H9 (cell line): ENCODE data around the gene ATP13A3. TPM values are rescaled to one million over a fixed set of nuclear protein-coding genes. Genes with fewer than 3 reads are reported as not detected.

Experiments used
- DNase-seq: peaks from one replicate; pipeline ENCODE4 v3.0.0-alpha.2; 2017
- H2AFZ ChIP-seq: one replicate; pipeline ENCODE4 v1.6.1; 2013; ENCODE audit warnings: mild to moderate bottlenecking, low read length, control low read depth, moderate library complexity
- H2AK5ac ChIP-seq: 2 replicates; pipeline ENCODE4 v1.6.1; 2013; ENCODE audit warnings: low read length, control low read depth, mixed read lengths; ENCODE audit not compliant: insufficient read length
- H2BK120ac ChIP-seq: one replicate; pipeline ENCODE4 v1.6.1; 2013; ENCODE audit warnings: low read depth, mild to moderate bottlenecking, low read length, control low read depth, inconsistent platforms; ENCODE audit not compliant: poor library complexity, severe bottlenecking
- H2BK12ac ChIP-seq: 2 replicates; pipeline ENCODE4 v1.6.1; 2013; ENCODE audit warnings: low read length, control low read depth, mixed read lengths, low read depth; ENCODE audit not compliant: insufficient read length
- H2BK15ac ChIP-seq: 2 replicates; pipeline ENCODE4 v1.6.1; 2013; ENCODE audit warnings: low read depth, low read length, control low read depth
- H2BK20ac ChIP-seq: one replicate; pipeline ENCODE4 v1.6.1; 2013; ENCODE audit warnings: low read depth, mild to moderate bottlenecking, low read length, control low read depth, inconsistent platforms; ENCODE audit not compliant: poor library complexity, severe bottlenecking
- H2BK5ac ChIP-seq: 2 replicates; pipeline ENCODE4 v1.6.1; 2013; ENCODE audit warnings: low read length, control low read depth, mixed read lengths; ENCODE audit not compliant: insufficient read length
- H3K14ac ChIP-seq: 2 replicates; pipeline ENCODE4 v1.6.1; 2013; ENCODE audit warnings: low read length, control low read depth; ENCODE audit not compliant: insufficient read depth
- H3K18ac ChIP-seq: 2 replicates; pipeline ENCODE4 v1.6.1; 2013; ENCODE audit warnings: low read depth, mild to moderate bottlenecking, mixed read lengths, low read length, control low read depth; ENCODE audit not compliant: insufficient read length
- H3K23ac ChIP-seq: 2 replicates; pipeline ENCODE4 v1.6.1; 2013; ENCODE audit warnings: low read length, control low read depth, mixed read lengths, low read depth; ENCODE audit not compliant: insufficient read length
- H3K23me2 ChIP-seq: 2 replicates; pipeline ENCODE4 v1.6.1; 2013; ENCODE audit warnings: low read depth, mild to moderate bottlenecking, mixed read lengths, low read length, control low read depth; ENCODE audit not compliant: insufficient read length, poor library complexity, severe bottlenecking
- H3K27ac ChIP-seq: 2 replicates; pipeline ENCODE4 v1.5.1; 2013; ENCODE audit warnings: low read length, control low read depth, mixed read lengths, low read depth; ENCODE audit not compliant: insufficient read length
- H3K27me3 ChIP-seq: 2 replicates; pipeline ENCODE4 v1.6.1; 2013; ENCODE audit warnings: low read length, control low read depth, inconsistent platforms; ENCODE audit not compliant: insufficient read depth
- H3K4ac ChIP-seq: 2 replicates; pipeline ENCODE4 v1.6.1; 2013; ENCODE audit warnings: low read depth, mild to moderate bottlenecking, control low read depth, inconsistent platforms, low read length, moderate library complexity
- H3K4me1 ChIP-seq: 2 replicates; pipeline ENCODE4 v1.6.1; 2013; ENCODE audit warnings: low read length, control low read depth, inconsistent platforms; ENCODE audit not compliant: insufficient read depth
- H3K4me2 ChIP-seq: 2 replicates; pipeline ENCODE4 v1.6.1; 2013; ENCODE audit warnings: low read length, control low read depth, mixed read lengths; ENCODE audit not compliant: insufficient read length, insufficient read depth
- H3K56ac ChIP-seq: 2 replicates; pipeline ENCODE4 v1.6.1; 2013; ENCODE audit warnings: low read depth, mild to moderate bottlenecking, mixed read lengths, low read length, control low read depth; ENCODE audit not compliant: insufficient read length
- H3K79me1 ChIP-seq: 2 replicates; pipeline ENCODE4 v1.6.1; 2013; ENCODE audit warnings: low read depth, mild to moderate bottlenecking, moderate library complexity, low read length, control low read depth, inconsistent platforms; ENCODE audit not compliant: insufficient read depth, poor library complexity, severe bottlenecking
- H3K79me2 ChIP-seq: 2 replicates; pipeline ENCODE4 v1.6.1; 2013; ENCODE audit warnings: low read length, control low read depth, inconsistent platforms; ENCODE audit not compliant: insufficient read depth
- H3K9ac ChIP-seq: 2 replicates; pipeline ENCODE4 v1.6.1; 2013; ENCODE audit warnings: low read length, control low read depth, mixed read lengths; ENCODE audit not compliant: insufficient read length; ENCODE audit errors: extremely low read depth
- H3K9me3 ChIP-seq: one replicate; pipeline ENCODE4 v1.6.1; 2013; ENCODE audit warnings: low read depth, low read length, inconsistent platforms; ENCODE audit not compliant: control insufficient read depth
- H3T11ph ChIP-seq: one replicate; pipeline ENCODE4 v1.6.1; 2013; ENCODE audit warnings: mild to moderate bottlenecking, low read length, control low read depth, inconsistent platforms
- H4K20me1 ChIP-seq: one replicate; pipeline ENCODE4 v1.6.1; 2013; ENCODE audit not compliant: control insufficient read depth, insufficient read length, insufficient read depth
- H4K5ac ChIP-seq: 2 replicates; pipeline ENCODE4 v1.6.1; 2013; ENCODE audit warnings: low read depth, mild to moderate bottlenecking, mixed read lengths, low read length, control low read depth; ENCODE audit not compliant: insufficient read length
- H4K8ac ChIP-seq: replicated peaks from 2 replicates; pipeline ENCODE4 v1.6.1; 2013; ENCODE audit warnings: low read length, control low read depth, mixed read lengths, low read depth; ENCODE audit not compliant: insufficient read length
- H4K91ac ChIP-seq: 2 replicates; pipeline ENCODE4 v1.6.1; 2013; ENCODE audit warnings: low read depth, mild to moderate bottlenecking, moderate library complexity, mixed read lengths, low read length, control low read depth; ENCODE audit not compliant: insufficient read length
- H3K27ac Mint-ChIP-seq, 3 experiments: 2 replicates in 2 of 3; 3 replicates in 1 of 3; pipeline ENCODE4 v1.8.0; 2020 to 2021; ENCODE audit warnings: mixed read lengths in 3 of 3, mild to moderate bottlenecking in 1 of 3, moderate library complexity in 1 of 3
- H3K27me3 Mint-ChIP-seq: 2 replicates; pipeline ENCODE4 v1.8.0; 2021; ENCODE audit warnings: low read depth, mild to moderate bottlenecking, moderate library complexity, mixed read lengths
- H3K36me3 Mint-ChIP-seq, 3 experiments: 2 replicates in 2 of 3; 3 replicates in 1 of 3; pipeline ENCODE4 v1.8.0; 2020 to 2021; ENCODE audit warnings: low read depth in 3 of 3, mixed read lengths in 3 of 3; ENCODE audit not compliant: insufficient read depth in 1 of 3
- H3K4me1 Mint-ChIP-seq, 2 experiments: 2 replicates each; pipeline ENCODE4 v1.8.0; 2020; ENCODE audit warnings: mixed read lengths in 2 of 2
- H3K4me3 Mint-ChIP-seq, 2 experiments: 2 replicates in 1 of 2; 3 replicates in 1 of 2; pipeline ENCODE4 v1.8.0; 2020 to 2021; ENCODE audit warnings: mild to moderate bottlenecking in 2 of 2, mixed read lengths in 2 of 2, moderate library complexity in 1 of 2
- H3K9me3 Mint-ChIP-seq, 2 experiments: 2 replicates in 1 of 2; 3 replicates in 1 of 2; pipeline ENCODE4 v1.8.0; 2020; ENCODE audit warnings: mild to moderate bottlenecking in 2 of 2, mixed read lengths in 2 of 2, moderate library complexity in 1 of 2
- CTCF ChIP-seq: fragments of 200-600 bp; sonication (generic); conservative IDR thresholded peaks from 3 replicates; pipeline ENCODE4 v1.8.0; 2021; ENCODE audit warnings: antibody characterized with exemption, mild to moderate bottlenecking
- WGBS: extraction: QIAGEN DNeasy Blood & Tissue Kit; methylation state at CpG from one replicate; pipeline ENCODE4 v1.1.7; 2013; ENCODE audit warnings: missing lambda C conversion rate, low lambda C conversion rate, mixed read lengths; ENCODE audit not compliant: insufficient read length; ENCODE audit errors: extremely low coverage; 5-methylcytosine and 5-hydroxymethylcytosine counted together
- total RNA-seq: library from RNA; stranded (reverse); gene quantifications from 2 replicates; pipeline ENCODE4 v1.2.1, GENCODE V29; 2021

ATP13A3 gene
- total RNA-seq, 1 experiment from 2014 or later = 78.5 TPM

GRCh38 chr3:194401346-194401745 lies 85.5 kb downstream of the ATP13A3 start:
- DNase-seq = no peak
- Mint-ChIP-seq H3K4me1 (peaks cover 2 to 14% of the 10 kb centered on the region in 2 experiments), H3K4me3 (no peak overlapping the region), H3K9me3 (no peaks in the 10 kb centered on the region; a peak in 1 of 5 replicates), H3K27ac (no peak overlapping the region), H3K36me3 (peaks cover 0 to 6% (median 0%) of the 10 kb centered on the region in 3 experiments; a peak in 3 of 7 replicates), H3K27me3 (peaks cover 2% of the 10 kb centered on the region; the same call in 1 of the 2 replicates)
- H4K8ac ChIP-seq = no peak overlapping the region
- no peak overlapping the region for H2BK120ac ChIP-seq
- H2BK12ac ChIP-seq = no peak overlapping the region
- H2BK5ac ChIP-seq = no peak overlapping the region
- H4K20me1 ChIP-seq = no peaks in the 10 kb centered on the region
- H4K5ac ChIP-seq = no peak overlapping the region
- H3K18ac ChIP-seq = no peak overlapping the region
- no peaks in the 10 kb centered on the region; the same call in 1 of the 2 replicates for H3K4me1 ChIP-seq
- H3K23me2 ChIP-seq = peaks cover 11% of the 10 kb centered on the region
- no CpG with 5 or more reads among the region's 9 CpGs for WGBS
- no peak overlapping the region for H2BK20ac ChIP-seq
- no peak overlapping the region for H3T11ph ChIP-seq
- H2BK15ac ChIP-seq = no peak overlapping the region
- H3K4ac ChIP-seq = no peak overlapping the region
- no peak overlapping the region for H3K4me2 ChIP-seq
- no peak overlapping the region for H3K14ac ChIP-seq
- H3K79me2 ChIP-seq = no peaks in the 10 kb centered on the region
- no peak overlapping the region for H3K27ac ChIP-seq
- no peak overlapping the region for H3K56ac ChIP-seq
- no peak overlapping the region for H3K23ac ChIP-seq
- H3K27me3 ChIP-seq = peaks cover 16% of the 10 kb centered on the region; the same call in 1 of the 2 replicates
- TF ChIP-seq CTCF = no peak
- no peak overlapping the region for H2AK5ac ChIP-seq
- H3K79me1 ChIP-seq = no peaks in the 10 kb centered on the region
- no peaks in the 10 kb centered on the region for H3K9me3 ChIP-seq
- H3K9ac ChIP-seq = no peak overlapping the region
- no peak overlapping the region for H4K91ac ChIP-seq
- no peak overlapping the region for H2AFZ ChIP-seq
